NB4 (cell line): ENCODE data around the gene GRAMD1C.

Source experiments
- DNase-seq: peaks from one replicate; pipeline ENCODE4 v3.0.0; 2010; ENCODE audit warnings: low read depth
- H3K4me3 ChIP-seq: one replicate; pipeline ENCODE4 v1.5.1; 2011; ENCODE audit warnings: mild to moderate bottlenecking, low read depth, low read length, moderate library complexity
- MYC ChIP-seq: IDR thresholded peaks from 2 replicates; pipeline ENCODE4 v1.6.1; 2011; ENCODE audit warnings: low read depth, low read length
- POLR2A ChIP-seq: IDR thresholded peaks from 2 replicates; pipeline ENCODE4 v1.6.1; 2011; ENCODE audit warnings: mild to moderate bottlenecking; ENCODE audit not compliant: insufficient read length; ENCODE audit errors: extremely low read depth
- TF ChIP-seq, protein P1 (sequence below): IDR thresholded peaks from one replicate; pipeline ENCODE4 v1.5.1; 2012; ENCODE audit warnings: low read depth, low read length
- TF ChIP-seq, protein P2 (sequence below): IDR thresholded peaks from 2 replicates; pipeline ENCODE4 v1.6.1; 2011; ENCODE audit warnings: low read depth, low read length

Gene GRAMD1C

DNA sequence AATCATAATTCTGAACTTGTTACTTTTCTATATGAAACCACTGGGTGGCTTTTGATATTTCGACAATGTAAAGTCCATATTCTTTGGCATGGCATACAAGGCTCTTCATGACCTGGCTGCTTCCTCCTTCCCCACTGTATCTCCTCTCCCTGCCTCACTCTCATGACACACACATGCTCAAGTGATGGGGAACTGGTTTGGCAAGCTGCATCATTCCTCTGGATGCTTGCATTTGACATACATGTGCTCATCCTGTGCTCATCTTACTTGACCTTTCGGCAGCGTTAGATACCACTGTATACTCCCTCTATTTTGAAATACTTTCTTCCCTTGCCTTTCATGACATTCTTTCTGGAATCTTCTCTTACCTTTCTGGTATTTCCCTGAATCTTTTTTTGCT lies 57.4 kb downstream of the GRAMD1C start:
- TF ChIP-seq POLR2A: no peak
- TF ChIP-seq, protein P1, sequence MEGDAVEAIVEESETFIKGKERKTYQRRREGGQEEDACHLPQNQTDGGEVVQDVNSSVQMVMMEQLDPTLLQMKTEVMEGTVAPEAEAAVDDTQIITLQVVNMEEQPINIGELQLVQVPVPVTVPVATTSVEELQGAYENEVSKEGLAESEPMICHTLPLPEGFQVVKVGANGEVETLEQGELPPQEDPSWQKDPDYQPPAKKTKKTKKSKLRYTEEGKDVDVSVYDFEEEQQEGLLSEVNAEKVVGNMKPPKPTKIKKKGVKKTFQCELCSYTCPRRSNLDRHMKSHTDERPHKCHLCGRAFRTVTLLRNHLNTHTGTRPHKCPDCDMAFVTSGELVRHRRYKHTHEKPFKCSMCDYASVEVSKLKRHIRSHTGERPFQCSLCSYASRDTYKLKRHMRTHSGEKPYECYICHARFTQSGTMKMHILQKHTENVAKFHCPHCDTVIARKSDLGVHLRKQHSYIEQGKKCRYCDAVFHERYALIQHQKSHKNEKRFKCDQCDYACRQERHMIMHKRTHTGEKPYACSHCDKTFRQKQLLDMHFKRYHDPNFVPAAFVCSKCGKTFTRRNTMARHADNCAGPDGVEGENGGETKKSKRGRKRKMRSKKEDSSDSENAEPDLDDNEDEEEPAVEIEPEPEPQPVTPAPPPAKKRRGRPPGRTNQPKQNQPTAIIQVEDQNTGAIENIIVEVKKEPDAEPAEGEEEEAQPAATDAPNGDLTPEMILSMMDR: no peak
- TF ChIP-seq MYC: no peak
- no peak overlapping the region for H3K4me3 ChIP-seq
- no peak for DNase-seq

DNA sequence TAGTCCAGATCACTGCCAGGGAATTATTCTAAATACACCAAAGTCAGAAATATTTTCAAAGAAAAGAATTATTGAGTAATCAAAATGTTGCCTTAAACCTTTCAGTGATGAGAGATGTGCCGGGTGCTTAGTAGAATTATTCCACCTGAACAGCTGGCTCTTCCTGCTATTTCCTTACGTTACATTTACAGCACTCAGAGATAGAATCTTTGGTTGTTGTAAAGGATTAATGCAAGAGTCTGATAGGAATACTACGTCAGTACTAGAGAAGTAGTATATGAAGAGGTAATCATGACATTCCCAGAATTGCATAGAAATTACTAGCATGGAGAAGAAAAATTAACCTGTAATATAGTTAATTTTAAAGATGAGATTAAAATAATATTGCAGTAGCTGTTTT lies 58.3 kb downstream of the GRAMD1C start:
- H3K4me3 ChIP-seq: no peak overlapping the region
- TF ChIP-seq, protein P2, sequence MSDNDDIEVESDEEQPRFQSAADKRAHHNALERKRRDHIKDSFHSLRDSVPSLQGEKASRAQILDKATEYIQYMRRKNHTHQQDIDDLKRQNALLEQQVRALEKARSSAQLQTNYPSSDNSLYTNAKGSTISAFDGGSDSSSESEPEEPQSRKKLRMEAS: no peak
- no peak for TF ChIP-seq POLR2A
- no peak for TF ChIP-seq MYC
- TF ChIP-seq, protein P1: no peak
- no peak for DNase-seq

- no peak for DNase-seq
- no peak for TF ChIP-seq MYC
- TF ChIP-seq, protein P1: no peak
- TF ChIP-seq, protein P2: no peak
- no peak for TF ChIP-seq POLR2A
- no peak overlapping the region for H3K4me3 ChIP-seq
These were observed 58.8 kb downstream of the GRAMD1C start for GRCh38 chr3:113897373-113897777.

DNA sequence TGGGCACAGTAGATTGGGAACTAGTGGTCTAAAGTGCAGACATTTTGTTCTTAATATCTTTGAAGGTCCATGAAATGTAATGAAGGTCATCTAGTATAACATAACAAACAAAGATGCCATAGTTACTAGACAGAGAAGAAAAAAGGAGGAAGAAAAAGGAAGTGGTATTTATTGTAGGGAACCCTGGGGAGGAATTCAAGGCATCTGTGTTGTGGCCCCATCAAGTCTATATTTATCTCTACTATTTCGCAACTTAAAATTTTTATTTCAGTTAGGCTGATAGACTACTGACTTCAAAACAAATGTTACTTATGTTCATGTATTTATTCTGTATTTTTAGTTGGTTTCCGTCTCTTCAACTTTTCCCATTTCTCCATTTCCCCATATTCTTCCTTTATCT lies 60.3 kb downstream of the GRAMD1C start:
- DNase-seq: peak; percentile 65
- no peak overlapping the region for H3K4me3 ChIP-seq
- TF ChIP-seq MYC: no peak
- TF ChIP-seq, protein P1: no peak
- no peak for TF ChIP-seq POLR2A
- TF ChIP-seq, protein P2: no peak

DNA sequence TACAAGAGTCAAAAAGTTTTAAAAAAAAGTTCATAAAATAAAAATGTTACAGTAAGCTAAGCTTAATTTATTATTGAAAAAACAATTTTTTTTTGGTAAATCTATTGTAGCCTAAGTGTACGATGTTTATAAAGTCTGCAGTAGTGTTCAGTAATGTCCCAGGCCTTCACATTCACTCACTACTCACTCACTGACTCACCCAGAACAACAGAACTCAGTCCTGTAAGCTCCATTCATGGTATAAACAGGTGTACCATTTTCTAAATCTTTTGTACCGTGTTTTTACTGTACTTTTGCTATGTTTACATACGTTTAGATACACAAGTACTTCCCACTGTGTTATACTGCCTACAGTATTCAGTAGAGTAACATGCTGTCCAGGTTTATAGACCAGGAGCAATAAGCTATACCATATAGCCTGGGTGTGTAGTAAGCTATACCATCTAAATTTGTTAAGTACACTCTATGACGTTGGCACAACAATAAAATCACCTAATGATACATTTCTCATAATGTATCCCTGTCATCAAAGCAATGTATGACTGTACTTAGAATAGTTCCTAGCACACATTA lies 68.1 kb downstream of the GRAMD1C start:
- TF ChIP-seq, protein P1: no peak
- TF ChIP-seq MYC (no peak), POLR2A (no peak)
- TF ChIP-seq, protein P2: no peak
- H3K4me3 ChIP-seq: no peak overlapping the region
- no peak for DNase-seq

GRCh38 chr3:113908133-113908532 lies 69.5 kb downstream of the GRAMD1C start:
- DNase-seq: no peak
- no peak for TF ChIP-seq POLR2A
- TF ChIP-seq, protein P2: no peak
- H3K4me3 ChIP-seq: no peak overlapping the region
